ENCODE data around the gene USP47. TPM values are rescaled to one million over a fixed set of nuclear protein-coding genes. Genes with fewer than 3 reads are reported as not detected.
A peak's percentile ranks its signal among the peaks of the same experiment; 100 is the strongest.

The USP47 gene
- total RNA-seq, 1 donor from 2014 or later = 142 TPM

DNA sequence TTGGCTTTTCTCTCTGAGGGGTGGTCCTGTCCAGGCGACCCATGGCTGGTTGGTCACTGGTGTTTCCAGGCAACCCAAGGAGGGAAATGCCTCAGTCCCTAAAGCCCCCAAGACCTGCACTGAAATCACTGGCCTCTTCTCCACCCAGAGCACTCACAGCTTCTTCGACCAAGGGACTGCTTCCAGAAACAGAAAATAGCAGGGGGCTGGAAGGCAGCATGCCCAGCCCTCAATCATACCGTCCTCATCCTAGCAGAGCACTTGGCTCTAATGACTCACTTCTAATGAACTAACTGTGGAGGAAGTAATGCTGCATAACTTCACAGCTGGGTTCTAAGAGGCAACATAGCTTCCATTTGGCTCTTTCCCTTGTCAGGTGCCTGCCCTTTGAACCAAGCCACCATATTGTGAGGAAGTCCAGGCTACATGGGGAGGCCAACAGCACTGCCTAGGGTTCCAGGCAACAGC is 139.1 kb downstream of the USP47 start:
- no peak for DNase-seq (ENCODE audit: low spot score)

DNA sequence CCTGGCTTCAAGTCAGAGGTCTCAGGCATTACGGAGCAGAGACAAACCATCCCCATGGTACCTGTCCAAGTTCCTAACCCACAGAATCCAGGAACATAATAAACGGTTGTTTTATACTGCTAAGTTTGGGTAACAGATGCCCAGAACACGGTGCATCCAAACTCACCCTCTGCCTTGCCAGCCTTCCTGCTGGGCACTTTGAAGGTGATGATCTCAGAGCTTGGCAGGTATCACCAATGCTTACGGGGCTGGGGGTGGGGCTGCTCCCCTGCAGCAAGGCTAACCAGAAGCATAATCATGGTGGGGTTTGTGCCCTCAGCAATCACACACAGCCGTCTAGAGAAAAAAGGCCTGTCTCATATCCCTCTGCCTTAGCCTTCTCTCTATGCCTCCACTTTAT is 139.6 kb downstream of the USP47 start:
- DNase-seq (ENCODE audit: low spot score) = no peak

DNA sequence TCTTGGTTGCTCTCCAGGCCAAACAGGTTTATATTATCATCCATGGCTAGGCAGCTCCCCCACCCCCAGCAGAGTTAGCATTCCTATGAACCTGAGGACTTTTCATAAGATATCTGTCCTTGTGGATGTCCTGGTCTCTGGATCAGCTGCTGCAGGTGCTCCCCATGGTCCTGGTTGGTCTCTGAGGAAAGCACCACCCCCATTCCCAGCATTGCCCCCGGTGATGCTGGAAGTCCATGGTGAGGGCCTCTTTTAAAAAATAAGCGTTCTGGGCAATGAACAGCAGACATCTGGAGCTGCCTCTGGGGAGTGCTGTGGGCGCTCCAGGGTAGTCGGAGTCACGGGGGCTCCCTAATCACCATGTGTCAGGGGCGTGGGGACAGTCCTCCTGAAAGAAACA is 140.1 kb downstream of the USP47 start:
- no peak for DNase-seq (ENCODE audit: low spot score)

DNA sequence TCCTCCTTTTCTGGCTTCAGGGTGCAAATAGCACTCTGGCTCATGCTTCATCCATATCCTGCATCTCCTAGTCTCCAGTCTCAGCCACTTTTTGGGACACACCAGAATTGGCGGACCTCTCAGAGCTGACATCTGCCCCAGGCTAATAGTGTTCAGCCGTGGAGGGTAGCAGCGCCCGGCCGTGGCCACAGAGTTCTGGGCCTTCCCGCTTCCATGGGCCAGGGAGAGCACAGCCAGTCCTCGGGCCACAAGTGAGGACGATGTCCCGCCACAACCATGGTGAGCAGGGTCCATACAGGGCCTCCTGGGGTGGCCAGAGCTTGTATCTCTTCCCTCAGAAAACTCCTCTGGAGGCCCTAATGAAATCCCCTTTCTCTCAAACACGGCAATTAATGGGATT is 140.7 kb downstream of the USP47 start:
- no peak for DNase-seq (ENCODE audit: low spot score)

DNA sequence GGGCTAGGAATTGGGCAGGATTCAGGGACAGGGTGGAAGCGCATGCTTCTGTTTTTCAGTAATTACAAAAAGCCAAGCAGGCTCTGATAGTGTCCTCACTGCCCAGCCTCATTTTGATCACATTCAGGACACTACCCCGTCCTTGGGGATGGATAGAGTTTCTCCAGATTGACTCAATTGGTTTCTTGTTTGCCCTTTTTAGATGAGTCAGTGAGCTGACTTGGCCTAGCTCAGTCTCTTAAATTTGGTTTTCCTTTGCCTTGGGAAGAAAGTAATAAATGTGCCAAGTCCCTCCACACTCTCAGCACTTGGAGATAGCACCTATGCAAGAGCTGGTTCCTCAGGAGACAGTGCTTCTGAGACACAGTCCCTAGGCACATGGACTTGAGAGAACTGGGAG is 141.2 kb downstream of the USP47 start:
- no peak for DNase-seq (ENCODE audit: low spot score)

DNA sequence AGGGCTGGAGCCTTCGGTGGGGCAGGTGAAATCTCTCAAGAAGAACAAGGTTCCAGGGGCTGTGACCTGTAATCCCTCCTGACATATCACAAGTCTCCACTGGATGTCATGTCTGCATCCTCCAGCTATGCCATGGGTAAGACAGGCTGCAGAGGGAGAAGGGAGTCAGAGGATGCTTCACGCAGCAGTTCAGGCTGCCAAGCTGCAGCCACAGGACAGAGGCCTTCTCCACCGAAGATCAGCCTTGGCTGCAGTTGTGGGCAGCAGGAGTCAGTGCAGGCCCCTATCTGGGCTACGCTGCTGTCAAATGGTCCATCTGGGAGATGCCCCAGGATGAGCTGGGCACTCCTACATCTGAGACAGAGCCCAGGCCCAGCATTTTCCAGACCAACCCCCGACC is 141.7 kb downstream of the USP47 start:
- DNase-seq (ENCODE audit: low spot score) = no peak

GRCh38 chr11:11984563-11984962 is 142.8 kb downstream of the USP47 start:
- DNase-seq (ENCODE audit: low spot score) = no peak

GRCh38 chr11:11985016-11985715 is 143.4 kb downstream of the USP47 start:
- DNase-seq (ENCODE audit: low spot score) = no peak

GRCh38 chr11:11985954-11986949 is 144.5 kb downstream of the USP47 start:
- DNase-seq (ENCODE audit: low spot score) = no peak

DNA sequence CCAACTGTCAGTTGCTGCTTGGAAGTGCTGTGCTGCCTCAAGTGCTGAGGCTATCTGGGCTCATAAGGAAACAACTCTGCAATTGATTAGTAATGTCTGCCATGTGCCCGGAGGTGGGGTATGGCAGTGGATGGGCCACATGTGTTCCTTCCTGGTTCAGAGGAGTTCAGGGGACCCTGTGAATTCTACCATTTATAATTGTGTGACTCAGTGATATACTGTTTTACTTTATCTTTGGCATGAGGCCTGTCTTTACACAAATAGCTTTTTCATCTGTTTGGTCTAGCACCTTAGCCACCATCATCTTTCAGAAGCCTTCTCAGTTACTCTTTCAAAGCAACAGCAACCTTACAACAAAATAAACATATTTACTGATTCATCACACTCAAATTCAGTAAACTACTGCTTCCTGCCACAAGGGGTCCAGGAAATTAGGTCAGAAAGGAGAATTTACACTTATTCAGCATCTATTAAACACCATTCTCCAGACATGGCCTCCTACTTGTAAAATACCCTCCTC is 145.8 kb downstream of the USP47 start:
- no peak for DNase-seq (ENCODE audit: low spot score)

DNA sequence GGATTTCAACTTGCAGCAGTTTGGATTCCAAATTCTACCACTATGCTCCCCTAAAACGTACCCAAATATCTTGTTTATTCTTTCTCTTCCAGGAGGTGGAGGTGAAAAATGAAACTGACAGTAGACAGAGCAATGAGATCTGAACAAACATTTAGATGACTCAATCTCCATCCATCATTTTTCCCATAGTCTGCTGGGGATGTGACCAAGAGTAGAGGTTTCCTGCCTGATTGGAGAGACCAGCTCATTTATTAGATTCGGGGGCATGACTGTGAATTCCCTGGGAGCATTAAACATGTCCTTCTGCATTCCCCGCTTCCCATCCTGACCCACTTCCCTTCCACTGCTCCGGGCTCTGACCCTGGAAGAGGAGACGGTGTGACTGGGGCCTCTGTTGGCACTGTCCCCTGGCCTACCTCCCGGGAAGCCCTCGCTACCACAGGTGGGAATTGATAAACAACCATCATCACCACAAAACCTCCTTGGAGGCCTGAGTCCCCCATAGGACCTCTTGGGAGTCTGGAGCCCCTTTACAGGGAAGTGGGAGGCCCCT is 146.4 kb downstream of the USP47 start:
- no peak for DNase-seq (ENCODE audit: low spot score)

DNA sequence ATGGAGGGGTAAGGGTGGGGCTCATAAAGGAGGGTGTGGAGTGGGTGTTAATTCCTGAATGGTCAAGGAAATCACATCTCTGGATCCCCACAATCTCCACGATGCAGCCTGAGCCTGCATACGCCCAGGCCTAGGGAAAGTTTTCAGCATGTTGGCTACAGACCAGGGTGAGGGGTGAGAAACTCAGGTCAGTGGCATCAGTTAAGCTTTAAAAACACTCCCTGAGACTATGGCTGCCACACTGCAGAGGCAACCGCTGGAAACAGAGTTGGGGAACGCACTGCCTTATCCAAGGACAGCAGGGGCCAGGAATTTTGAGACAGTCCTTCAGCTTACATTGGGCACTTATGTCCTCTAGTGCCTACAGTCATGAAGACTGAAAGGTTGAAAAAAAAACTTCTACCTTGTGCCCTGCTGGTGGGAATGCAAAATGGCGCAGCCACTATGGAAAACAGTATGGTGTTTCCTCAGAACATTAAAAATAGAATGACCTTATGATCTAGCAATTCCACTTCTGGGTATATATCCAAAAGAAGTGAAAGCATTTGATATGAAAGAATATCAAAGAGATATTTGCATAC is 147.0 kb downstream of the USP47 start:
- DNase-seq (ENCODE audit: low spot score) = no peak

- peak; percentile 85 for DNase-seq (ENCODE audit: low spot score)
Measured at GRCh38 chr11:11989774-11990744, 148.3 kb downstream of the USP47 start.

- DNase-seq (ENCODE audit: low spot score) = no peak
Measured at GRCh38 chr11:11992257-11993212, 150.8 kb downstream of the USP47 start.

DNA sequence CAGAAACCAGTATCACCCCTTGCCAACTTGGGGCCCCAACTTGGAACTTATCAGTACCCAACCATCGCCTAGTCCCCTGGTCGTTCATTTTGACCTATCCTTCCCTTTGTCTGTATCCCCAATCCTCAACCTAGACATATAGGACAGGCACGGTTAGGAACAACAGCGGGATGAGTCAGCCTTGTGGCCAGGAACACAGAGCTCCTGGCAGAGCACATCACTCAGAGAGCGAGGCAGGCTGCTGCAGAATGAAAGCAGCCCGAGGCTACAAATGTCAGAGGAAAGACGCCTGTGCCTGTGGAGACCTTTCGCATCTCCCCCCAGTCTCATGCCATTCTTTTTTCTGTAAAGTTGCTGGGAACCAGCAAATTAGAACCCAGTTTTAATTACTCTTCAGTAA is 152.1 kb downstream of the USP47 start:
- peak; percentile 63 for DNase-seq (ENCODE audit: low spot score)

GRCh38 chr11:11995601-11996000 is 153.8 kb downstream of the USP47 start:
- DNase-seq (ENCODE audit: low spot score) = no peak

DNA sequence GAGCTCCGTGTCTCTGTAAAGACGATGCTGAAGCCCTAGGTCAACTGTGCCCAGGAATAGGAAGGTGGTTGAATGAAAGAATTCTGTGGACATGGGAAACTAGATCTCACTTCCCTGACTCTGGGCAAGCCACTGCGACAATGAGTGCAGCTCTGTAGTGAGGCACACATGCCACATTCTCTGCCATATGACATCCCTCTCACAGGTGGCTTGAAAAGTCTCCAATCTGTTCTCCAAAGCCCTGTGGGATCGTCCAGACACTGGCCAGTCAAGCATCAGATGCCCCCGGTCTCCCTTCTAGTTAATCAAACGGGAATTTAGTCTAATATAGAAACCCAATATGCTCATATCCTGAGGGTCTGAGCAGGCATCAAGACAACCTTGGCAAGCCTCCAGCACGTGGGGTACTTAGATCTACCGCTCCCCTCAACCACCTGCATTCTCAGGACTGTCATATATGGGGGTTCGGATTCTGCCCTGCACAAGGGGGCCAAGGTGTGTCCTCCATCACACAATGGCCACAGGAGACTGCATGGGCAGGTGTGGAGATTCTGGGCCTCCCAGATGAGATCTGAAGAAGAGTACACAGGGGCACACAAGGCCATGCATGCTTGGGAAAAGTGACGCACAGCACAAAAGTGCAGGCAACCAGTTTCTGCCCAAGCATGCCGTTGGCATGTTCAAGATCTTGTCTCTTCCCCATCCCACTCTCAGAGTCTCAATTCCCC is 154.7 kb downstream of the USP47 start:
- DNase-seq (ENCODE audit: low spot score) = no peak

DNA sequence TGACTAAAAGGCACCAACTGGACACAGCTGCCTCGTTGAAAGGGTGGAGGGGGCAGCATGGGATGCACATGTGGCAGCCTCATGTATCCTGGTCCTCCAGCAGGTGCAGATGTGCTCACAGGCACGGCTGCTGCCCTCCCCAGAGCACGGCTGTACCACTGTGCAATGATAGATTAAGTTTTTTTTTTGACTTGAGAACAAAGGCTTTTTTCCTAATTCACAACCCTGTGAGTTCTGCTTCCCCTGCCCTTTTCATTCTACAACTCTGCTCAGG is 155.2 kb downstream of the USP47 start:
- no peak for DNase-seq (ENCODE audit: low spot score)
